Measurements from ENCODE around the gene TBC1D3I. TPM values are rescaled to one million over a fixed set of nuclear protein-coding genes. Genes with fewer than 3 reads are reported as not detected.
A peak's percentile ranks its signal among the peaks of the same experiment; 100 is the strongest.
"Not testable (repeated sequence)": the region's sequence is repeated elsewhere in the genome, so short reads cannot be mapped to it uniquely, and the experiment has no call there.

The TBC1D3I gene
- under 1 TPM in 2 of 6 donors, not detected in 4; 0.22 to 0.36 TPM for polyA plus RNA-seq (ENCODE audit: low read depth in 6 of 6)

DNA sequence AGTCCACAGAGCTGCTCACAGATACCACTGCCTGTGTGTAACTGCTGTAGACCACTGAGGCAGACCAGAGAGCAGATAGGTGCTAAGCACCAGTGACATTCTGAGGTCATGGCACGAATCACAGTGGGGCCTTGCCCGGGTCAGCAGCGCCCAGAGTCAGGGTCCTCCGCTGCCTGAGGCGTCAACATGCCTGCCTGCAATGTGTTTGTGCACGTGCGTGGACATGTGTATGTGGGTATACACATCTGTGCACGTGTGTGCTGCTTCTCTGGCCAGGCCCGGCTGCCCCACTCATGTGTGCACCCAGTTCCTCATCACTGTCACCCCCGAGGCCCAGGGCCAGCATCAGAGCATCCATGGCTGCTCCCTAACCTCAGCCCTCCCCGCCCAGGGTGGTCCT, at the start of gene TBC1D3I:
TBC1D3I (minus strand) TSS at position 101 of the 400 bp plus-strand sequence. CDS start 1,585 bp downstream, outside the sequence.
- not testable (repeated sequence) for H3K9me3 Mint-ChIP-seq; DNase-seq; H3K27ac Mint-ChIP-seq; ATAC-seq (ENCODE audit: low read depth in 2 of 2); H3K4me3 Mint-ChIP-seq; H3K36me3 Mint-ChIP-seq; H3K27me3 Mint-ChIP-seq; H3K4me1 Mint-ChIP-seq

DNA sequence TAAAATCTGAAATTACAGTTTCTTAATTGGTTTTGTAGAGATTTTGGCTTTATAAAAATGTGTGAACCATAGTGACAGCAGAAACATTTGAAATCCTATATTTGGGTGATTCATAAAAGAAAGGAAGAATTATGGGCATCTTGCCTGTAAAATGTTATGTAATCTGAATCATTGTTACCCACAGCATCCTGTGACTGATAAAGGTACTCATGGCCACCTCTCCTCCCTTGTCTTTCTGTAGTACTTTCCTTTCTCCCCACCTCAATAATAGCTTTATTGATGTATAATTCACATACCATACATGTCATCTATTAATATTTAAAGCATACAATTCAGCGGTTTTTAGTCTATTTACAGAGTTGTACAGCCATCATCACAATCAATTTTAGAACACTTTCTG, 30.8 kb upstream of the TBC1D3I start:
- not testable (repeated sequence) for H3K27me3 Mint-ChIP-seq; H3K9me3 Mint-ChIP-seq; DNase-seq; H3K4me3 Mint-ChIP-seq; H3K4me1 Mint-ChIP-seq; H3K27ac Mint-ChIP-seq; H3K36me3 Mint-ChIP-seq; ATAC-seq (ENCODE audit: low read depth in 2 of 2)

DNA sequence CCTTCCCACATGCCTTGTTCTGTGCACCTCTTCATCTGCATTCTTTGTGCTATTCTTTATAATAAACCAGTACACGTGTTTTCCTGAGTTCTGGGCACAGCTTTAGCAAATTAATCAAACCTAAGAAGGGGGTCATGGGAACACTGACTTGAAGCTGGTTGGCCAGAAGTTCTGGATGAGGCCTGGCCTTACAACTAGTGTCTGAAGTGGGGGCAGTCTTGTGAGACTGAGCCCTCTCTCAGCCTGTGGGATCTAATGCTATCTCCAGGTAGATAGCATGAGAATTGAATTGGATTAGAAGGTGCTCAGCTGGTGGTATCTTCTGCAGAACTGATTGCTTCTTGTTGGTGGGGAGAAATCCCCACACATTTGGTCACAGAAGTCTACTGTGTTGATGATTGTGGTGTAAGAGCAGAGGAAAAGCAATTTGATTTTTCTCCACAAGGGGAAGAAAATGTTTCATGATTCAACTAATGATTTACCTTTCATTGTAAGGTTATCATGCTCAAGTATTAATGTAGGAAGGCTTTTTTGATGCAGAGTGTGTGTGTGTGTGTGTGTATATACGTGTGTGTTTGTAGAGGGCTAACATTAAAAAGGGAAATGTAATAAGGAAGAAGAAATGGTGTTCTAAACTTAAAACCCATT, 25.7 kb upstream of the TBC1D3I start:
- H3K36me3 Mint-ChIP-seq; H3K4me3 Mint-ChIP-seq; H3K27me3 Mint-ChIP-seq; H3K27ac Mint-ChIP-seq; H3K4me1 Mint-ChIP-seq; ATAC-seq (ENCODE audit: low read depth in 2 of 2); H3K9me3 Mint-ChIP-seq; DNase-seq: not testable (repeated sequence)

DNA sequence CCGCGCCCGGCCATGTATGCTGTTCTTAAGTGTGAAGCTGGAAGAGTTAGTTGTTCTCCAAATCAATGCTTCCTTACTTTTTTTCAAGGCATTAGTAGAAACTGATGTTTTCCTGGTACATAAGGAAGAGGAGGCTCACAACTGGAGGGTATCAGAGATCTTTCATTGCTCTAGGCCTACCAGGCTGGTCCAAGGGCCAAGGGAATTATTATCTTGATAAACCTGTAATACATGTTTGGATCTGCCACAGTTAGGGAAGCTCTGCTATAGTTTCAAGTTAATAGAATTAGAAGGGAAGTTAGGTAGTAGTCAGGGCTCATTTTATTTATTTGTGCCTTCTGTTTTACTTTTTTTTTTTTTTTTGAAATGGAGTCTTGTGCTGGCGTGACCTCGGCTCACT, 19.8 kb upstream of the TBC1D3I start:
- H3K9me3 Mint-ChIP-seq; H3K4me3 Mint-ChIP-seq; H3K27me3 Mint-ChIP-seq; ATAC-seq (ENCODE audit: low read depth in 2 of 2); H3K4me1 Mint-ChIP-seq; DNase-seq; H3K36me3 Mint-ChIP-seq; H3K27ac Mint-ChIP-seq: not testable (repeated sequence)

DNA sequence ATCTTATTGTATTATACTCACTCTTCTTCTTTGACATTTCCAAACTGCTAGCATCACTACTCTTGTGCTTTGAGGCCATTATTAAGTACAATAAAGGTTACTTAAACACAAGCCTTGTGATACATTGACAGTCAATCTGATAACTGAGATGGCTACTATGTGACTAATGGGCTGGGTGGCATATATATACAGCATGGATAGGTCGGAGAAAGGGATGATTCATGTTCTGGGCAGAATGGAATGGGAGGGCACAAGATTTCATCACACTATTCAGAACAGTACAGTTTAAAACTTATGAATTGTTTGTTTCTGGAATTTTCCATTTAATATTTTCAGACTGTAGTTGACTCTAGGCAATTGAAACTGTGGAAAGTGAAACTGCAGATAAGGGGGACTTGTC, 18.9 kb upstream of the TBC1D3I start:
- H3K27ac Mint-ChIP-seq; ATAC-seq (ENCODE audit: low read depth in 2 of 2); H3K27me3 Mint-ChIP-seq; H3K36me3 Mint-ChIP-seq; H3K4me3 Mint-ChIP-seq; H3K4me1 Mint-ChIP-seq; H3K9me3 Mint-ChIP-seq; DNase-seq: not testable (repeated sequence)

DNA sequence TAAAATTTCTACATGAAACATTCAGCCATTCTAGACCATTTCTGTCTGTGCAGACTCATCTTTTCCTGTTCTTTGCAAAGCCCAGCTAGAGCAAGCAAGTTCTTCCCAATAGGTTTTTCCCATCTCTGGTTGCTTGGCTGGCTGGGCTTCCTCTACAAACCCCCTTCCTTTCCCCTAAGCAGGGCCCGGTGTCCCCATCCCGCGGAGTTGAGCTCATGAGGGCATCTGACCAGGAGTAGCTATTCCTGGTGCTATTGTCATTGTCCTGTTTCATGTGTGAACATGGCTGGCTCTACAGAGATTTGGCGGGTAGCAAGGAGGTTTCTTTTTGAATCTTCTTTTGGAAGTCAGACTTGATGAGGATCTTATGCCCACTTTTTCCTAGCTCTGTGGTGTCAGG, 22.3 kb downstream of the TBC1D3I start:
- H3K27ac Mint-ChIP-seq; ATAC-seq (ENCODE audit: low read depth in 2 of 2); H3K27me3 Mint-ChIP-seq; DNase-seq; H3K4me1 Mint-ChIP-seq; H3K36me3 Mint-ChIP-seq; H3K4me3 Mint-ChIP-seq; H3K9me3 Mint-ChIP-seq: not testable (repeated sequence)

DNA sequence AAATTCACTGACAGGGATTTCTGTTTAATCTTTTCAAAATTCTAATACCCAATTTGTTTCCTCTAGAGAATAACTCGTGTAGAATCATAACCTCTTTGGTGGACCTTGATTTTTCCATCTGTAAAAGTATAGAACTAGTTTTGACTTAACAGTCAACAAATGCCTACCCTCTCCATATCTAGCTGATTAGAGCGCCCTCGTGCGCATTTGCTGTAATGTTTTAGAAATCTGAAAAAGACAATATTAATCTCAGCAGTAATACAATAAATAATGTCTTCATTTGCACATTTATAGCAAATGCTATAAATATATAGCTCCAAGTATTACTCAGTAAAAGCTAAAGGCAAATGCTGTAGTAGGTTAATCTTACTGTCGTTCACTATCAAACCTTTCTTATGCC, 34.7 kb downstream of the TBC1D3I start:
- ATAC-seq (ENCODE audit: low read depth in 2 of 2); H3K4me3 Mint-ChIP-seq: not testable (repeated sequence)

DNA sequence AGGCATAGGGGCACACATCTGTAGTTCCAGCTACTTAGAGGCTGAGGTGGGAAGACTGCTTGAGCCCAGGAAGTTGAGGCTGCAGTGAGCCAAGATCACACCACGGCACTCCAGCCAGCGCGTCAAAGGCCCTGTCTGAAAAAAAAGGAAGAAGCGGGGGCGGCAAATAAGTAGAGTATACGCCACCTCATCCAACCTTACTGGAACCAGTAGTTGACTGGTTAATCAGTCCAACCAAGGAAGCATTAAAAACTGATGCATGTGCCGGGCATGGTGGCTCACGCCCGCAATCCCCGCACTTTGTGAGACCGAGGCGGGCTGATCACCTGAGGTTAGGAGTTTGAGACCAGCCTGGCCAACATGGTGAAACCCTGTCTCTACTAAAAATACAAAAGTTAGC, 41.4 kb downstream of the TBC1D3I start:
- not testable (repeated sequence) for H3K4me1 Mint-ChIP-seq

More for the DNA sequence above, 34.7 kb downstream of the TBC1D3I start:
- DNase-seq: peak; percentile 6
- H3K9me3 Mint-ChIP-seq, H3K36me3 Mint-ChIP-seq, H3K27ac Mint-ChIP-seq, H3K4me1 Mint-ChIP-seq, H3K27me3 Mint-ChIP-seq: not testable (repeated sequence)

DNA sequence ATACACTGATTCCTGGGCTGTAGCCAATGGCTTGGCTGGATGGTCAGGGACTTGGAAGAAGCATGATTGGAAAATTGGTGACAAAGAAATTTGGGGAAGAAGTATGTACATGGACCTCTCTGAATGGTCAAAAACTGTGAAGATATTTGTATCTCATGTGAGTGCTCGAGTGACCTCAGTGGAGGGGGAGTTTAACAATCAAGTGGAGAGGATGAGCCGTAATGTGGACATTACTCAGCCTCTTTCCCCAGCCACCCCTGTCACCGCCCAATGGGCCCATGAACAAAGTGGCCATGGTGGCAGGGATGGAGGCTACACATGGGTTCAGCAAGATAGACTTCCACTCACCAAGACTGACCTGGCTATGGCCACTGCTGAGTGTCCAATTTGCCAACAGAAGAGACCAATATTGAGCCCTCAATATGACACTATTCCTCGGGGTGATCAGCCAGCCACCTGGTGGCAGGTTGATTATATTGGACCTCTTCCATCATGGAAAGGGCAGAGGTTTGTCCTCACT, 42.7 kb downstream of the TBC1D3I start:
- H3K9me3 Mint-ChIP-seq: peaks cover 0 to 17% (median 5%) of the 10 kb centered on the region in 7 donors
- H3K27me3 Mint-ChIP-seq: peaks cover 5 to 26% (median 9%) of the 10 kb centered on the region in 3 donors
- not testable (repeated sequence) for DNase-seq; ATAC-seq (ENCODE audit: low read depth in 2 of 2); H3K4me1 Mint-ChIP-seq; H3K4me3 Mint-ChIP-seq
- H3K27ac Mint-ChIP-seq: peak overlapping the region in 1 of 6 donors; percentile 23
- H3K36me3 Mint-ChIP-seq: peaks cover 0 to 12% of the 10 kb centered on the region in 2 donors

More for the DNA sequence above, 41.4 kb downstream of the TBC1D3I start:
- H3K4me3 Mint-ChIP-seq; DNase-seq; ATAC-seq (ENCODE audit: low read depth in 2 of 2): not testable (repeated sequence)
- Mint-ChIP-seq H3K27ac (peak overlapping the region in 1 of 6 donors; percentile 26), H3K36me3 (peaks cover 0 to 12% of the 10 kb centered on the region in 2 donors), H3K27me3 (peaks cover under 1 to 16% (median 9%) of the 10 kb centered on the region in 3 donors), H3K9me3 (peaks cover 0 to 15% (median 5%) of the 10 kb centered on the region in 7 donors)

DNA sequence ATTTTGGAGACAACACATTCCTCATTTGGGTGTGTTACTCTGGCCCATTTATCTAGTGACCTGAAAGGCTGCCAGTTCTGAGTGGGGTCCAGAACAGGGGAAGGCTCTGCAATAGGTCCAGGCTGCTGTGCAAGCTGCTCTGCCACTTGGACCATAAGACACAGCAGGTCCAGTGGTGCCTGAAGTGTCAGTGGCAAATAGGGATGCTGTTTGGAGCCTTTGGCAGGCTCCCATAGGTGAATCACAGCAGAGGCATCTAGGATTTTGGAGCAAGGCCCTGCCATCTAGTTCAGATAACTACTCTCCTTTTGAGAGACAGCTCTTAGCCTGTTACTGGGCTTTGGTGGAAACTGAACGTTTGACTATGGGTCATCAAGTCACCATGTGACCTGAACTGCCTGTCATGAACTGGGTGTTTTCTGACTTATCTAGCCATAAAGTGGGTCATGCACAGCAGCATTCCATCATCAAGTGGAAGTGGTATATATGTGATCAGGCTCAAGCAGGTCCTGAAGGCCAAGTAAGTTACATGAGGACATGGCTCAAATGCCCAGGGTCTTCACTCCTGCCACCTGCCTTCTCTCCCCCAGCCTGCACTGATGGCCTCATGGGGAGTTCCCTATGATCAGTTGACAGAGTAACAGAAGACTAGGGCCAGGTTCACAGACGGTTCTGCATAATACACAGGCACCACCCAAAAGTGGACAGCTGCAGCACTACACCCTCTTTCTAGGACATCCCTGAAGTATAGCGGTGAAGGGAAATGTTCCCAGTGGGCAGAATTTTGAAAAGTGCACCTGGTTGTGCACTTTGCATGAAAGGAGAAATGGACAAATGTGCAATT, 43.4 kb downstream of the TBC1D3I start:
- H3K27ac Mint-ChIP-seq: peak overlapping the region in 1 of 6 donors; percentile 66
- peaks cover 0 to 12% of the 10 kb centered on the region in 2 donors for H3K36me3 Mint-ChIP-seq
- peaks cover 5 to 29% (median 9%) of the 10 kb centered on the region in 3 donors for H3K27me3 Mint-ChIP-seq
- not testable (repeated sequence) for DNase-seq; ATAC-seq (ENCODE audit: low read depth in 2 of 2); H3K4me3 Mint-ChIP-seq; H3K4me1 Mint-ChIP-seq
- peaks cover 0 to 17% (median 5%) of the 10 kb centered on the region in 7 donors for H3K9me3 Mint-ChIP-seq

DNA sequence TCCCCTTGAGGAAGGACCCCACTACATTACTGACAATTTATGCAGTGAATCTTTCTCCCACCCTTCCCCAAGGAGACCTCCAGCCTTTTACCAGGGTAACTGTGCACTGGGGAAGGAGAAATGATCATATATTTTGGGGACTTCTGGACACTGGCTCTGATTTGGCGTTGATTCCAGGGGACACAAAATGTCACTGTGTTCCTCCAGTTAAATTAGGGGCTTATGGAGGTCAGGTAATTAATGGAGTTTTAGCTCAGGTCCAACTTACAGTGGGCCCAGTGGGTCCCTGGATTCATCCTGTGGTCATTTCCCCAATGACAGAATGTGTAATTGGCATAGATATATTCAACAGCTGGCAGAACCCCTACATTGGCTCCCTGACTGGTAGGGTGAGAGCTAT, 44.8 kb downstream of the TBC1D3I start:
- Mint-ChIP-seq H3K9me3 (peaks cover 0 to 17% (median 5%) of the 10 kb centered on the region in 7 donors), H3K27me3 (peaks cover 9 to 34% (median 10%) of the 10 kb centered on the region in 3 donors), H3K36me3 (peaks cover 0 to 12% of the 10 kb centered on the region in 2 donors)
- not testable (repeated sequence) for DNase-seq; ATAC-seq (ENCODE audit: low read depth in 2 of 2); H3K4me1 Mint-ChIP-seq; H3K27ac Mint-ChIP-seq; H3K4me3 Mint-ChIP-seq

DNA sequence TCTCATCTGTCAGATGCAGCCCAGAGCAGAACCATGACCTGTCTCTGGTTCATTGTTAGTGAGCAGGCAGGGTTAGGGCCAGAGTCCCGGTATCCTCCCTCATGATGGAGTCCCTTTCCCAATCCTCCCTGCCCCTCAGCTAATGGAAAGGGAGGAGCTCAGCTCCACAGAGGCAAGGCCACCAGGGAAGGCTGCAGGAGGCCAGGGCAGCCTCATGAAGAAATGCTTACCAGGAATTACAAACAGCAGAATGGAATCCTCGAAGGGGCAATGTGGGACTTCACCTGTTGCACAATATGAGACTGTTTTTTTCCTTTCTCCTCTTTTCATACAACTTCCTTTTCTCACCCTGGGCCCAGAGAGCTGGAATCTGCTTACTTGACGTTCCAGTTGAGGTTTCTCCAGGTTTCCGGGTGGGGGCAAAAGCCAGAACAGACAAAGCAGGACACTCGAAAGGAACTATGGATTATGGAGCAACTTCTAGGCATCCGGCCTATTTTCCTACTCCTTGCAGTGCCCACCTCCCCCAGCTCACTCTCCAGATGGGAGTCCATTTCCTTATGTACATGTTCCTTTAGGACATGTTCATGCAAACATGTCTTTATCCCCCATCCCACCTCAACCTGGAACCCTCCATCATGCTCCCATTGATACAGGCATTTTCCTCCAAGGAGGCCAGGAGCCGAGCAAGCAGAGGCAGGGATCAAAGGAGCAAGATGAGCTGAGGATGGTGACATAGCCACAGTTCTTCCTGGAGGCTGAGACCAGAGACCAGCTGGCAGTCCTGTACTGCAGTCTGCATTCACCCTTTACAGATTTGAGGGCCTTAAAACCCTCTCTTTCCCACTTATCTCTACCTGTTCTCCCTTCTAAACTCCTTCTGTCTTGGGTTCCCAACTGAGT, 48.7 kb downstream of the TBC1D3I start:
- peaks cover 17 to 25% (median 18%) of the 10 kb centered on the region in 3 donors for H3K4me1 Mint-ChIP-seq
- H3K27ac Mint-ChIP-seq: peak overlapping the region in 1 of 6 donors; percentile 54
- not testable (repeated sequence) for H3K4me3 Mint-ChIP-seq; DNase-seq; ATAC-seq (ENCODE audit: low read depth in 2 of 2)
- H3K27me3 Mint-ChIP-seq: peaks cover 15 to 42% (median 15%) of the 10 kb centered on the region in 3 donors
- peaks cover 0 to 12% of the 10 kb centered on the region in 2 donors for H3K36me3 Mint-ChIP-seq
- peaks cover 0 to 17% (median 5%) of the 10 kb centered on the region in 7 donors for H3K9me3 Mint-ChIP-seq

DNA sequence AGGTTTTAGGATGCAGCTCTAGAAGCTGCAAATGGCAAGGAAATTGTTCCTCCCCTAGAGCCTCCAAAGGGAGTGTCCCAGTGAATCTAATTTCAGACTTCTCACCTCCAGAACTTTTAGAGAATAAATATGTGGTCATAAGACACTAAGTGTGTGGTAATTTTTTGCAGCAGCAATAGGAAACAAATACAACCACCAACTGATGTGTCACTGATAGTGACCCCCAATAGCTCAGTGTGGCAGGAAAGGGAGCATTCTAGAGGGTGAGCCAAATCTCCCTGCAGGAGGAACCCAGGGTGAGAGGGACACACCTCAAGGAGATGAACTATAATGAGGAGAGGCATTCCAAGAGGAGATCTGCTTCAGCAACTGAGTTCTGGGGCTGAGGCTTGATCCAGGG, 49.5 kb downstream of the TBC1D3I start:
- ATAC-seq (ENCODE audit: low read depth in 2 of 2): no peak
- DNase-seq: no peak
- H3K36me3 Mint-ChIP-seq: peaks cover 0 to 12% of the 10 kb centered on the region in 2 donors
- H3K4me3 Mint-ChIP-seq: no peak overlapping the region
- H3K4me1 Mint-ChIP-seq: peaks cover 24 to 32% (median 25%) of the 10 kb centered on the region in 3 donors
- peaks cover 15 to 42% (median 15%) of the 10 kb centered on the region in 3 donors for H3K27me3 Mint-ChIP-seq
- H3K9me3 Mint-ChIP-seq: peaks cover 0 to 17% (median 5%) of the 10 kb centered on the region in 7 donors
- H3K27ac Mint-ChIP-seq: no peak overlapping the region
